ENCODE data around the gene MCCC2. TPM values are rescaled to one million over a fixed set of nuclear protein-coding genes. Genes with fewer than 3 reads are reported as not detected.
A peak's percentile ranks its signal among the peaks of the same experiment; 100 is the strongest.
"Not testable (repeated sequence)": the region's sequence is repeated elsewhere in the genome, so short reads cannot be mapped to it uniquely, and the experiment has no call there.

The MCCC2 gene
- total and polyA plus RNA-seq, 2 of the 13 experiments (the other 11 are each of a cell fraction or from before 2014, with no cell fraction given), result 44.8 to 83.6 TPM

DNA sequence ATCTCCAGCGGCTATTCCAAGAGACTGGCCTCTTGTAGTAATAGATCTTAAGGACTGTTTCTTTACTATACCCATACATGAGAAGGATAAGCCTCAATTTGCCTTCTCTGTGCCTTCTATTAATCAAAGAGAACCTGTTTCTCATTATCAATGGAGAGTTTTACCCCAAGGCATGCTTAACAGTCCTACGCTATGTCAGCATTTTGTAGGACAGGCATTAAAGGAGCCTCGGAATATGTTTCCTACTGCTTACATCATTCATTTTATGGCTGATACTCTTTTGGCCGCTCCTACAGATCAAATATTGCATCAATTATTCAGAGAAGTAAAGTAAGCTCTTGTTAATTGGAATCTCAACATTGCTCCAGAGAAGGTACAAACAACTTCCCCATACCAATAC lies 11.6 kb upstream of the MCCC2 start:
- POLR2A ChIA-PET, result interaction anchor here (2.9 kb wide), 1 partner anchor 11 kb away, joined by 12 read pairs; the partner anchor contains the start of gene MCCC2

GRCh38 chr5:71576241-71576640 lies 10.9 kb upstream of the MCCC2 start:
- Histone ChIP-seq H2AFZ (ENCODE audit: low read length) (no peak overlapping the region), H4K20me1 (ENCODE audit: insufficient read depth, low read length) (no peaks in the 10 kb centered on the region), H3K79me2 (ENCODE audit: insufficient read depth, low read length) (no peaks in the 10 kb centered on the region), H3K9ac (ENCODE audit: insufficient read depth, low read depth, low read length) (no peak overlapping the region), H3K4me3 (replicated peaks in 1 of 3; ENCODE audit: insufficient read depth in 1 of 3, low read depth in 2 of 3, low read length in 3 of 3) (no peak overlapping the region), H3K36me3 (replicated peaks in 1 of 2; ENCODE audit: control insufficient read depth in 1 of 2, insufficient read depth in 2 of 2, low read length in 2 of 2) (no peaks in the 10 kb centered on the region), H3K27me3 (ENCODE audit: control insufficient read depth in 1 of 2, insufficient read depth in 2 of 2, low read length in 2 of 2) (no peaks in the 10 kb centered on the region), H3K9me3 (ENCODE audit: low read length) (no peaks in the 10 kb centered on the region), H3K4me2 (ENCODE audit: low read depth, low read length) (no peak overlapping the region), H3K27ac (ENCODE audit: extremely low read length, insufficient read depth, low read length) (no peak overlapping the region), H3K4me1 (ENCODE audit: insufficient read depth, low read length) (peaks cover 14% of the 10 kb centered on the region)
- ChIA-PET CTCF (ENCODE audit: low intra/inter-chr PET ratio, low total read pairs) (no interaction called here), POLR2A (interaction anchor here (2.9 kb wide), 1 partner anchor 10 kb away, joined by 12 read pairs; the partner anchor contains the start of gene MCCC2)
- intact Hi-C loops (cut with micrococcal nuclease; ENCODE audit: unreplicated experiment) (no loop called here), in situ Hi-C loops (cut with HindIII; ENCODE audit: extremely low pct_ligation_motif_present, low pct_unique_long_range_greater_than_20kb) (no loop called here)
- DNase-seq (ENCODE audit: low spot score), result no peak
- no peak for ATAC-seq
- FAIRE-seq, result no peak
- 94% methylated on average over 3 of the region's 3 CpGs for WGBS (ENCODE audit: low lambda C conversion rate)
- TF ChIP-seq BRCA1 (CRISPR knock-in tag; IDR thresholded peaks at IDR 0.05) (no peak), MAFK (conservative IDR thresholded peaks at IDR 0.05 in 1 of 2, IDR thresholded peaks at IDR 0.05 in 1 of 2; ENCODE audit: low read length in 2 of 2) (peak in 1 of 2 experiments; percentile 23; a peak in 1 of 4 replicates)
- BruUV-seq (replicated peaks), result no TSS peak

More for the DNA sequence above, 11.6 kb upstream of the MCCC2 start:
- in situ Hi-C loops (cut with HindIII; ENCODE audit: extremely low pct_ligation_motif_present, low pct_unique_long_range_greater_than_20kb); H3K9me3 ChIP-seq (ENCODE audit: low read length); H3K27me3 ChIP-seq (ENCODE audit: control insufficient read depth in 1 of 2, insufficient read depth in 2 of 2, low read length in 2 of 2); H3K4me3 ChIP-seq (replicated peaks in 1 of 3; ENCODE audit: insufficient read depth in 1 of 3, low read depth in 2 of 3, low read length in 3 of 3); DNase-seq (ENCODE audit: low spot score); FAIRE-seq; H3K79me2 ChIP-seq (ENCODE audit: insufficient read depth, low read length); H3K9ac ChIP-seq (ENCODE audit: insufficient read depth, low read depth, low read length); H3K27ac ChIP-seq (ENCODE audit: extremely low read length, insufficient read depth, low read length); ATAC-seq; H3K36me3 ChIP-seq (replicated peaks in 1 of 2; ENCODE audit: control insufficient read depth in 1 of 2, insufficient read depth in 2 of 2, low read length in 2 of 2); CTCF ChIA-PET (ENCODE audit: low intra/inter-chr PET ratio, low total read pairs); intact Hi-C loops (cut with micrococcal nuclease; ENCODE audit: unreplicated experiment); H3K4me2 ChIP-seq (ENCODE audit: low read depth, low read length); H4K20me1 ChIP-seq (ENCODE audit: insufficient read depth, low read length); H2AFZ ChIP-seq (ENCODE audit: low read length); BruUV-seq (replicated peaks): not testable (repeated sequence)
- peaks cover 14% of the 10 kb centered on the region for H3K4me1 ChIP-seq (ENCODE audit: insufficient read depth, low read length)
- 82% methylated on average over 4 of the region's 4 CpGs for whole genome bisulfite sequencing (ENCODE audit: low lambda C conversion rate)

- H3K4me2 ChIP-seq (ENCODE audit: low read depth, low read length); CTCF ChIA-PET (ENCODE audit: low intra/inter-chr PET ratio, low total read pairs): not testable (repeated sequence)
- WGBS (ENCODE audit: low lambda C conversion rate), result 63% methylated on average over 6 of the region's 6 CpGs
Measured at GRCh38 chr5:71577839-71578238, 9.3 kb upstream of the MCCC2 start.

More at GRCh38 chr5:71577839-71578238, 9.3 kb upstream of the MCCC2 start:
- H3K79me2 ChIP-seq (ENCODE audit: insufficient read depth, low read length); H3K27ac ChIP-seq (ENCODE audit: extremely low read length, insufficient read depth, low read length); ATAC-seq; BruUV-seq (replicated peaks); FAIRE-seq; DNase-seq (ENCODE audit: low spot score); H3K4me3 ChIP-seq (replicated peaks in 1 of 3; ENCODE audit: insufficient read depth in 1 of 3, low read depth in 2 of 3, low read length in 3 of 3); H2AFZ ChIP-seq (ENCODE audit: low read length); H3K9ac ChIP-seq (ENCODE audit: insufficient read depth, low read depth, low read length); intact Hi-C loops (cut with micrococcal nuclease; ENCODE audit: unreplicated experiment); H3K9me3 ChIP-seq (ENCODE audit: low read length); in situ Hi-C loops (cut with HindIII; ENCODE audit: extremely low pct_ligation_motif_present, low pct_unique_long_range_greater_than_20kb); H3K36me3 ChIP-seq (replicated peaks in 1 of 2; ENCODE audit: control insufficient read depth in 1 of 2, insufficient read depth in 2 of 2, low read length in 2 of 2); H3K27me3 ChIP-seq (ENCODE audit: control insufficient read depth in 1 of 2, insufficient read depth in 2 of 2, low read length in 2 of 2); H4K20me1 ChIP-seq (ENCODE audit: insufficient read depth, low read length): not testable (repeated sequence)
- H3K4me1 ChIP-seq (ENCODE audit: insufficient read depth, low read length), result peaks cover 21% of the 10 kb centered on the region
- POLR2A ChIA-PET, result interaction anchor here (1.2 kb wide), 1 partner anchor 9 kb away, joined by 3 read pairs; the partner anchor contains the start of gene MCCC2

Data from HepG2 (cell line).